Prostate gland (tissue), 2 donors: ENCODE measurements around the gene SLIT3.

Experiments used
- CTCF ChIP-seq, 4 experiments: fragments of 200-600 bp in 2 of 4; fragments of 450-650 bp in 2 of 4; sonication (generic) in 2 of 4; IDR thresholded peaks; 1 replicate in 3 of 4; 2 replicates in 1 of 4; pipeline ENCODE4 v1.5.1; 2016 to 2019; ENCODE audit warnings: antibody characterized with exemption in 4 of 4, mild to moderate bottlenecking in 2 of 4, moderate library complexity in 2 of 4
- POLR2A ChIP-seq: fragments of 450-650 bp; IDR thresholded peaks from one replicate; pipeline ENCODE4 v1.6.1; 2016; ENCODE audit warnings: antibody characterized with exemption, mild to moderate bottlenecking

GRCh38 chr5:168917947-168918600 is 382.9 kb downstream of the SLIT3 start:
- TF ChIP-seq CTCF (IDR thresholded peaks at IDR 0.05) (no peak), POLR2A (no peak)
